Activated T-helper 17 cell treated with anti-CD3 and anti-CD28 coated beads, Interleukin-2, amount 50 U/mL, for 72 hours (primary cell): Measurements from ENCODE around the gene CNOT3. TPM values are rescaled to one million over a fixed set of nuclear protein-coding genes. Genes with fewer than 3 reads are reported as not detected.
A peak's percentile ranks its signal among the peaks of the same experiment; 100 is the strongest.
"Not testable (repeated sequence)": the region's sequence is repeated elsewhere in the genome, so short reads cannot be mapped to it uniquely, and the experiment has no call there.

Experiments
- ATAC-seq: fragments of 150-1000 bp; cut with Tn5 transposase; replicated peaks from 2 replicates; pipeline ENCODE4 v1.10.0; 2021; ENCODE audit warnings: mild to moderate bottlenecking, moderate library complexity
- H3K27ac Mint-ChIP-seq: one replicate; pipeline ENCODE4 v1.8.0; 2022; ENCODE audit warnings: mixed read lengths
- H3K27me3 Mint-ChIP-seq: one replicate; pipeline ENCODE4 v1.8.0; 2022; ENCODE audit warnings: mixed read lengths
- H3K36me3 Mint-ChIP-seq: one replicate; pipeline ENCODE4 v1.8.0; 2022; ENCODE audit warnings: low read depth, mild to moderate bottlenecking, mixed read lengths
- H3K4me1 Mint-ChIP-seq: one replicate; pipeline ENCODE4 v1.8.0; 2022; ENCODE audit warnings: mixed read lengths
- H3K4me3 Mint-ChIP-seq: one replicate; pipeline ENCODE4 v1.8.0; 2022; ENCODE audit warnings: mild to moderate bottlenecking, mixed read lengths
- H3K9me3 Mint-ChIP-seq: one replicate; pipeline ENCODE4 v1.8.0; 2022; ENCODE audit warnings: mixed read lengths
- total RNA-seq, 2 donors: library from RNA; stranded (reverse); gene quantifications; one replicate each; pipeline ENCODE4 v1.2.3, GENCODE V29; 2022

CNOT3 gene
- total RNA-seq, 2 donors from 2014 or later, result 51.4 to 61.4 TPM

DNA sequence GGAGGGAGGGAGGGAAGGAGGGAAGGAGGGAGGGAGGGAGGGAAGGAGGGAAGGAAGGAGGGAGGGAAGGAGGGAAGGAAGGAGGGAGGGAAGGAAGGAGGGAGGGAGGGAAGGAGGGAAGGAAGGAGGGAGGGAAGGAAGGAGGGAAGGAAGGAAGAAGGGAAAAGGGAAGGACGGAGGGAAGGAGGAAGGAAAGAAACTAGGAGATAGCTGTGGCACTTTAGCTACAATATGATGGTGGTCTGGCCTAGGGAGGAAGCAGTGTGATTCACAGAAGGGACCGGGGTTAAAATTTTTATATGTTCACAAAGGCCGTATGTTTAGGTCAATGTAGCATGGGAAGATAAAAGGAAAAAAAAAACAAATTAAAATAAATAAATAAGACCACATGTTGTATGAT lies 44.3 kb downstream of the CNOT3 start:
- not testable (repeated sequence) for H3K9me3 Mint-ChIP-seq, H3K4me3 Mint-ChIP-seq, ATAC-seq, H3K27ac Mint-ChIP-seq, H3K4me1 Mint-ChIP-seq, H3K27me3 Mint-ChIP-seq
- H3K36me3 Mint-ChIP-seq, result peaks cover 62% of the 10 kb centered on the region

GRCh38 chr19:54183431-54183830 lies 45.9 kb downstream of the CNOT3 start:
- Mint-ChIP-seq H3K27me3 (no peaks in the 10 kb centered on the region), H3K9me3 (no peaks in the 10 kb centered on the region), H3K27ac (no peak overlapping the region), H3K4me3 (no peak overlapping the region), H3K4me1 (peaks cover 9% of the 10 kb centered on the region), H3K36me3 (peaks cover 64% of the 10 kb centered on the region)
- no peak for ATAC-seq

GRCh38 chr19:54186351-54186750 lies 48.8 kb downstream of the CNOT3 start:
- peaks cover 41% of the 10 kb centered on the region for H3K36me3 Mint-ChIP-seq
- no peak overlapping the region for H3K4me3 Mint-ChIP-seq
- no peak for ATAC-seq
- H3K27me3 Mint-ChIP-seq, result no peaks in the 10 kb centered on the region
- peaks cover 9% of the 10 kb centered on the region for H3K4me1 Mint-ChIP-seq
- peak overlapping the region; percentile 93 for H3K27ac Mint-ChIP-seq
- H3K9me3 Mint-ChIP-seq, result no peaks in the 10 kb centered on the region

- no peak for ATAC-seq
- H3K27ac Mint-ChIP-seq, result peak overlapping the region; percentile 93
Measured at GRCh38 chr19:54186934-54187381, 49.4 kb downstream of the CNOT3 start.

DNA sequence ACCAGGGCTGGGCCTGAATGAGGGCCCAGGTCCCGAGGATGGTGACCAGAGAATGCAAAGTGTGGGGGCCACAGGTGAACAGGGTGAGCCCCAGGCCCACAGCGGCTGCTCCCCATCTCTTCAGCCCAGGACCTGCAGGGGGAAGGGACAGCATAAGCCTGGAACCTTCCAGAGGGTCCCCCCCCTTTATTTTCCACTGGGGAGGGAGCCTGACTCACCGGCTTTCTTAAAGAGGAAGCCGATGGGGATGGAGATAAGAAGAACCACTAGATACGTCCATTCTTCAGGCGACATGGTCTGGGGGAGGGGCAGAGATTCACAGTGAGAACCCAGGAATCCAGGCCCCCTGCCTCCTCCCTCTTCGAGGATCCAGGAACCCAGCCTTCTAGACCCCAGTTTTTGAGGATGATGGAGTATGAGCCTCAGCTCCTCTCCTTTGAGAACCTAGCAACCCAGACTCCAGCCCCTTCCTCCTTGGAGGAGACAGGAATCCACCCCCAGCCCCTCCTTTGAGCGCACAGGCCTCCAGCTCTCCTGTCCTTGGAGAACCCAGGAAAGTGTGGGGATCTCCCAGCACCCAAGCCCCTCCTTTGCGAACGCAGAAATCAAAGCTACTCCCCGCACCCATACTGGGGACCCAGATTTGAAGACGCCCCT lies 50.8 kb downstream of the CNOT3 start:
- Mint-ChIP-seq H3K27me3 (no peaks in the 10 kb centered on the region), H3K4me3 (peak overlapping the region; percentile 87), H3K4me1 (peaks cover 15% of the 10 kb centered on the region)

More at GRCh38 chr19:54186934-54187381, 49.4 kb downstream of the CNOT3 start:
- peaks cover 45% of the 10 kb centered on the region for H3K36me3 Mint-ChIP-seq
- no peaks in the 10 kb centered on the region for H3K9me3 Mint-ChIP-seq
- H3K27me3 Mint-ChIP-seq, result no peaks in the 10 kb centered on the region
- peaks cover 14% of the 10 kb centered on the region for H3K4me1 Mint-ChIP-seq
- peak overlapping the region; percentile 87 for H3K4me3 Mint-ChIP-seq

DNA sequence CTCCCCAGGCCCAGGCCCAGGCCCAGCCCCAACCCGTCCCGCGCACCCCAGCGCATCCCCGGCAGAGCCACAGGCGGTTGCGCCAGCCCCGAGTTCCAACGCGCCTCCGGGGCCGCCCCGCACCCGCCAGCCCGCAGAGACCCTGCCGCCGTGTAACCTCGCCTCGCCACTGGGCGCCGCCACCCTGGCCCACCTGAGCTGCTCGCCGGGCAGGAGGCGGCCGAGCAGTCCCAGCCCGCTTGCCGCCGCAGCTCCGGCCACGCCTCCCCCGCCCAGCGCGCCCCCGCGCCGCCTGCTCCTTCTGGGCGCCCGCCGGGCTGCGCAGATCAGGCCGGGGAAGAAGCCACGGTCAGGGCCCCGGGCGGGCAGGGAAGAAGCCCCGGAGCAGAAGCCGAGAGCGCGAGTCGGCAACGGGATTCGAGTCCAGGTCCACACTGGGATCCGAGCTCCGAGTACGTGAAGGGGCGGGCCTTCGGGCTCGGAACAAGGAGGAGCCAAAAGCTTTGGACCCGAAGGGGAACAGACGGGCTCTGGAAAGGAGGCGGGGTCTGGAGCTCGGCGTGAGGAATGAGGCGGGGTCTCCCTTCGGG lies 51.7 kb downstream of the CNOT3 start, which contains the start of gene MBOAT7:
Gene MBOAT7 (minus strand): TSS at position 436 of the 590 bp plus-strand sequence. CDS start 1,072 bp downstream, outside the sequence.
- H3K27ac Mint-ChIP-seq, result peak within 1 kb of the TSS; percentile 96
- peaks cover 15% of the 10 kb centered on the region for H3K4me1 Mint-ChIP-seq

More for the DNA sequence above, 50.8 kb downstream of the CNOT3 start:
- ATAC-seq, result no peak
- Mint-ChIP-seq H3K27ac (peak overlapping the region; percentile 93), H3K9me3 (no peaks in the 10 kb centered on the region), H3K36me3 (peaks cover 56% of the 10 kb centered on the region)

DNA sequence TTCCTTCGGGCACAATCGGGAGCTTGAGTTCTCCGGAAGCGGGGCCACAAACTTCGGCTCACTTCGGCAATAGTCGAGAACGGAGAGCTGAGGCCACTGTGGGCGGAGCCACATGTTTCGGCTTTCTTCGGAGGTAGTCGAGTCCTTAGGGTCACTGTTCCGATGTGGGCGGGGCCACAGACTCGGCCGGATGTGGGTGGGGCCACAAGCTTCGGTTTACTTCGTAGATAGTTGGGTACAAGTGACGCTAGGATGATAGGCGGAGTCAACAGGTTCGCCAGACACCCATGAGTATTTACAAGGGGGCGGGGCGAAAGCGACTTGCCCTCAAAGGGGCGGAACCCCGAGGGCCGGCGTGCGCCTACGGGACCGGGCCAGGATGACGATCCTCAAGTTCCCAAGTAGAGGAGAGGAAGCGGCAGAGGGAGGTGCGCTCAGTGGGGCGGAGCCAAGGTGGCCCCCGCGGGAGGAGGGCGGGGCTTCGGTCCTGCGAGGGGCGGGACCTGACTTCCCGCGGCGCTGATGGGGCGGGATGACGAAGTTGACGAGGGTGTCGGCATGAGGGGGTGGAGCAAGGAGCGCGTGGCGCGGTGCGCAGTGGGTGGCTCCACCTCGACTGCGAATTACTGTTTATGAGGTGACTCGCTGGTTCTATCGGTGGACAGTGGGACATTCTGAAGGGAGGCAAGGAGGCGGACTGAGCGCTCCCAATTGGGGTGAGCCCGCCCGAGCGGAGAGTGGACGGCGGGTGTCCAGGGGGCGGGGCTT lies 52.4 kb downstream of the CNOT3 start:
- peak overlapping the region; percentile 96 for H3K27ac Mint-ChIP-seq
- ATAC-seq, result peak; percentile 65
- no peaks in the 10 kb centered on the region for H3K9me3 Mint-ChIP-seq
- no peaks in the 10 kb centered on the region for H3K27me3 Mint-ChIP-seq
- peaks cover 15% of the 10 kb centered on the region for H3K4me1 Mint-ChIP-seq
- peak overlapping the region; percentile 87 for H3K4me3 Mint-ChIP-seq
- H3K36me3 Mint-ChIP-seq, result peaks cover 60% of the 10 kb centered on the region

More for the DNA sequence above, 51.7 kb downstream of the CNOT3 start, which contains the start of gene MBOAT7:
- ATAC-seq, result peak; percentile 7
- peaks cover 56% of the 10 kb centered on the region for H3K36me3 Mint-ChIP-seq
- no peaks in the 10 kb centered on the region for H3K9me3 Mint-ChIP-seq
- H3K27me3 Mint-ChIP-seq, result no peaks in the 10 kb centered on the region
- H3K4me3 Mint-ChIP-seq, result peak within 1 kb of the TSS; percentile 87

GRCh38 chr19:54190503-54191010 lies 53.0 kb downstream of the CNOT3 start:
- H3K4me3 Mint-ChIP-seq, result peak overlapping the region; percentile 87
- peak overlapping the region; percentile 96 for H3K27ac Mint-ChIP-seq
- no peaks in the 10 kb centered on the region for H3K9me3 Mint-ChIP-seq
- no peaks in the 10 kb centered on the region for H3K27me3 Mint-ChIP-seq
- H3K4me1 Mint-ChIP-seq, result peaks cover 15% of the 10 kb centered on the region
- ATAC-seq, result peak; percentile 68
- peaks cover 61% of the 10 kb centered on the region for H3K36me3 Mint-ChIP-seq

GRCh38 chr19:54191011-54191810 lies 53.6 kb downstream of the CNOT3 start, which contains the start of gene TSEN34:
Gene TSEN34, plus strand, starts transcription at chr19:54191308. Its CDS starts 57 bp downstream, at chr19:54191365.
- peak; percentile 30 for ATAC-seq
- Mint-ChIP-seq H3K4me1 (peaks cover 15% of the 10 kb centered on the region), H3K27ac (peak within 1 kb of the TSS; percentile 96), H3K4me3 (peak within 1 kb of the TSS; percentile 87), H3K36me3 (peaks cover 62% of the 10 kb centered on the region), H3K27me3 (no peaks in the 10 kb centered on the region), H3K9me3 (no peaks in the 10 kb centered on the region)

- no peaks in the 10 kb centered on the region for H3K27me3 Mint-ChIP-seq
- peaks cover 15% of the 10 kb centered on the region for H3K4me1 Mint-ChIP-seq
- no peak for ATAC-seq
- H3K36me3 Mint-ChIP-seq, result peaks cover 56% of the 10 kb centered on the region
- peak overlapping the region; percentile 79 for H3K27ac Mint-ChIP-seq
- no peaks in the 10 kb centered on the region for H3K9me3 Mint-ChIP-seq
- peak overlapping the region; percentile 87 for H3K4me3 Mint-ChIP-seq
Measured at GRCh38 chr19:54191811-54192453, 54.4 kb downstream of the CNOT3 start.

DNA sequence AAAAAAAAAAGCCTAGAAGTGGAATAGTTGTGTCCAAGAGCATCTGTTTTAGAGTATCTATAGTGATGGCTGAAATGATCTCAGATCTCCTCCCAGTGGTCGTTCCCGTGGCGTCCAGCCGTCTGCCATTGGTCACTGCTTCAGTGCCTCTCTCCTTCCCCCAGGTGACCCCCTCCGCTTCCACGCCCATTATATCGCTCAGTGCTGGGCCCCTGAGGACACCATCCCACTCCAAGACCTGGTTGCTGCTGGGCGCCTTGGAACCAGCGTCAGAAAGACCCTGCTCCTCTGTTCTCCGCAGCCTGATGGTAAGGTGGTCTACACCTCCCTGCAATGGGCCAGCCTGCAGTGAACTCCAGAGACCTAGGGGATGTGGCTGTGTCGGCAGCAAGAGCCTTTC lies 55.4 kb downstream of the CNOT3 start:
- Mint-ChIP-seq H3K4me1 (peaks cover 7% of the 10 kb centered on the region), H3K36me3 (peaks cover 50% of the 10 kb centered on the region), H3K27ac (no peak overlapping the region), H3K9me3 (no peaks in the 10 kb centered on the region), H3K27me3 (no peaks in the 10 kb centered on the region), H3K4me3 (peak overlapping the region; percentile 87)
- ATAC-seq, result no peak

GRCh38 chr19:54194463-54194862 lies 56.9 kb downstream of the CNOT3 start:
- not testable (repeated sequence) for H3K27me3 Mint-ChIP-seq, H3K4me1 Mint-ChIP-seq, H3K9me3 Mint-ChIP-seq, ATAC-seq, H3K4me3 Mint-ChIP-seq, H3K27ac Mint-ChIP-seq
- peaks cover 49% of the 10 kb centered on the region for H3K36me3 Mint-ChIP-seq

DNA sequence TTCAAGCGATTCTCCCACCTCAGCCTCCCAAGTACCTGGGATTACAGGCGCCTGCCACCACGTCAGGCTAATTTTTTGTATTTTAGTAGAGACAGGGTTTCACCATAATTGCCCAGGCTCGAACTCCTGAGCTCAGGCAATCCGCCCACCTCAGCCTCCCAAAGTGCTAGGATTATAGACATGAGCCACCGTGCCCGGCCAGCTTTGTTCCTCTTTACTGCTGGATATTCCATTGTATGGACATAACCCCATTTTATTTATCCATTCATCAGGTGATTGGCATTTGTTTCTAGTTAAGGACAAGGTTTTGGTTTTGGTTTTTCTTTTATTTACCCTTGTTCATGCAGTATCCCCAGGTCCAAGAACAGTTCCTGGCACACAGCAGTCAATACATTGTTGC lies 59.0 kb downstream of the CNOT3 start:
- Mint-ChIP-seq H3K36me3 (peaks cover 59% of the 10 kb centered on the region), H3K9me3 (no peaks in the 10 kb centered on the region), H3K27ac (no peak overlapping the region), H3K27me3 (no peaks in the 10 kb centered on the region), H3K4me1 (peaks cover 6% of the 10 kb centered on the region), H3K4me3 (no peak overlapping the region)
- no peak for ATAC-seq
